Measurements from ENCODE around the gene SIMC1.
A peak's percentile ranks its signal among the peaks of the same experiment; 100 is the strongest.

Gene SIMC1

DNA sequence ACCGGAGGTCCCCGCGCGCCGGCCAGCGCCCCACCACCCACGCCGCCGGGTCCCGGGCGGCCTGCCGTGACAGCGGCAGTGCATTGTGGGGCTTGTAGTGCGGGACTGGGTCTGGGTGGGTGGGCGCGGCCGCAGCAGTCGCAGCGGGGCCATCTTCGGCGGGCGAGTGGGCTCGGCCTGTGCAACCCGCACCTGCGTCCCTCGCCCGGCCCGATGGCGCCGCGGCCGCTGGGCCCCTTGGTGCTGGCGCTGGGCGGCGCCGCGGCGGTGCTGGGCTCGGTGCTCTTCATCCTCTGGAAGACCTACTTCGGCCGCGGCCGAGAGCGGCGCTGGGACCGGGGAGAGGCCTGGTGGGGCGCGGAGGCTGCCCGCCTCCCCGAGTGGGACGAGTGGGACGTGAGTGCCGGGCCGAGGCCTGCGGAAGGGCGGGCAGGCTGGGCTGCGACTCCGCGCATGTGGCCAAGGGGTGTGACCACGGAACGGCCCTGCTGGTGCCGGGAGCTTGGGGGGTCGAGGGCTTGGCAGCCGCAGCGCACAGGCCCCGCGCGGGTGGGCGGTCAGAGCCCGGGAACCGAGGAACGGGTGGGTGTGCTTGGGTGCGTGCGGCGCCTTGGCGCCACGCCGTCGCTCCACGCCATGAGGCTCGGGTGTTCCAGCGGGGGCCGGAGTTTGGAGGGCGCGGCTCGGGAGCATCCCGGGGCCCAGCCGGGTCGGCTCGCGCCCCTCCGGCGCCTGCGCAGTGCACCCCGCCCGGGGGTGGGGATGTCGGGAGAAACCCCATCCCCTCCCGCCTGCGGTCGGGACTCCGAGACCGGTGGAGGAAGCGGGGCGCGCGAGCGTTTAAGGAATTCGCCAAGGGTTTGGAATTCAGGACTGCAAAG lies 127.4 kb downstream of the SIMC1 start, which contains the start of gene ARL10:
Gene ARL10 (plus strand): TSS at position 137 of the 881 bp plus-strand sequence. CDS start 77 bp downstream, at position 214.
- peak; percentile 54 for DNase-seq

DNA sequence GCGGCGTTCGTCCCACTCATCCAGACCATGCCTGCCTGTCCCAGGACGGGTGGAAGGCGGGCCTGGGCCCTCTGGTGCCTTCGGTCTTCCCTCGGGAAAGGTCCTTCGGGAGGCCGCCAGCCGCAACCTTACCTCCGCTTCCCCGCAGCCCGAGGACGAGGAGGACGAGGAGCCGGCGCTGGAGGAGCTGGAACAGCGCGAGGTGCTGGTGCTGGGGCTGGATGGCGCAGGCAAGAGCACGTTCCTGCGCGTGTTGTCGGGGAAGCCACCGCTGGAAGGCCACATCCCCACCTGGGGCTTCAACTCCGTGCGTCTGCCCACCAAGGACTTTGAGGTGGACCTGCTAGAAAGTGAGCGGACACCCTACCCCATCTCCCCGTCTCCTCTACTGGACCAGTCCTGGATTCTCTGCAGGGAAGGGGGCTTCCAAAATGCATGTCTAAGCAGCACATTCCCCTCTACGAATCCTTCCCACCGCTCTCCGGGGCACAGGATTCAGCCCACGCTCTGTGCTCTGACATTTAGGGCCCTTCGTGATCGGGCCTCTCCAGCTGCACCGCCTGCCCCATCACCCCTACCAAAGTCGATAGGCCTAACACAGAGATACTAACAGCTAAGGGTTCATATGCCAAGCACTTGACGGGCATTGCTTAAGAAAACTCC lies 128.1 kb downstream of the SIMC1 start:
- no peak for DNase-seq

GRCh38 chr5:176368726-176369125 lies 130.5 kb downstream of the SIMC1 start:
- no peak for DNase-seq

- no peak for DNase-seq
These were observed 131.9 kb downstream of the SIMC1 start for GRCh38 chr5:176369934-176370711.

DNA sequence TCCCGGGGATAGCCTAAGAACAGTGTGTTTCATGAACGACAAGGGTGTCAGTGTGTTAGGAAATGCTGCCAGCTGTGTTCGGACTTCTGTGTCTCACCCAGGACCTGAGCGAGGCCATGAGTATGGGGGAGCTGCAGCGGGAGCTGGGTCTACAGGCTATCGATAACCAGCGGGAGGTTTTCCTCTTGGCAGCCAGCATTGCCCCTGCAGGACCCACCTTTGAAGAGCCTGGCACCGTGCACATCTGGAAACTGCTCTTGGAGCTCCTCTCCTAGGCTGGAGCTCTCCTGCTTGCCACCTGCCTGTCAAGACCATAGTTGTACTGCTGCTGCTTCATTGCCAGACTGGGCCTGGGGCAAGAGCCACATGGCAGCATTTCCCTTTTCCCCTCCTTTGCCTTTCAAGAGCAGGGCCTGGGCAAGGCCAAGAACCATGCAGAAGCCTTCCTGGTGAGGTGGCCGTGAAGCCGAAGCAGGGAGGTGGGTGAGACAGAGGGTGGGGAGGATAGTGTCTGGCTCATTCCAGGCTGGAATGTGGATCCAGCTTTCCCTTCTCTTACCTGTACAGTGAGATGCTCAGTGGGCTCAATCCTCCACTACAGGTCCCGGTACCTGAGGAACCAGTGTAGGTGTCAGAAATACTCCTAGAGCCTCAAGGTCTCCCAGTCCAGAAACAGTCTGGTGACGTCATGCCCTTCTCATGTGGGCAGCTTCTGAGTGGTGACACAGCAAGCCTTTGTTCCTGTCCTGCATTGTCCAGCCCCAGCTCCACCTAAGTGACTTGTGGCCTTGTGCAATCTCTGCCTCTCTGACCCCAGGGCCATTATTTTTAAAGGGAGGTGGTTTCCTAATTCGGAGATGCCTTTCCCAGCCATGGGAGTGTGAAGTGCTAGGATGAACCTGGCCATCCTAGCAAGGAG lies 133.7 kb downstream of the SIMC1 start:
- DNase-seq: no peak

- no peak for DNase-seq
These were observed 135.0 kb downstream of the SIMC1 start for GRCh38 chr5:176373100-176373818.

DNA sequence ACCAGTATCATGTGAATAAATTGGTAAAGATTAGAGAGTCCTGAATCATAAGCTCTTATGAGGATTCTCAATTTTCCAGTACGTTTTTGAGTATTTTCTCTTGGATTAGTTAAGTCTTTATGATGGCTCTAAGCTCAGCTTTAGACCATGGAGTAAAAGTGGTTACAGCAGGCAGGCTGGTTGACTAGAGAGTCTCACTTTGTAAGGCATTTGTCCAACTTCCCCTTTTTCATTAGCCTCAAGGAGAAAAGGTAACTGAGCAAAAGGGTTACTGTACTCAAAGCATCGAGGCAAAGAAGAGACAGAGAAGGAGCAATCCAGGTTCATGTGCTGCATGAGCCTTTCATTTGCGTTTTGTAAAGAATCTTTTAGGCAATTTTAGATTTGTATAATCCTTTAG lies 141.7 kb downstream of the SIMC1 start:
- DNase-seq: no peak

DNA sequence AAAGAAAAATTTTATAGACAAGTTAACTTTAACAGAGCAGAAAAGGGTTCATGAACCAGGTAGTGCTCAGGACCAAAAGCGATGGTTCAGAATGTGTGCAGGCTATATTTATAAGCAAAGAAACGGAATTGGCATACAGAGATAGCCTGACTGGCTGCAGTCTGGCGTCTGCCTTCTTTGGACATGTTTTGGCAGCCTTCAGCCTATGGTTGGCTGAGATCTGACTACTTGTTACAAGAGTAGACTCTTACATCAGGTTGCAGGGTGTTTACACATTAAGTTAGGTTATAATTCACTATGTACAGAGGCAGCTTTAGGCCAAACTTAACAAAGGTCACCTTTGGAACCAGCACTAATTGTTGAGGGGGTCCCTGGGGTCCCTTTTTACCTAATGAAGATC lies 143.2 kb downstream of the SIMC1 start:
- no peak for DNase-seq

DNA sequence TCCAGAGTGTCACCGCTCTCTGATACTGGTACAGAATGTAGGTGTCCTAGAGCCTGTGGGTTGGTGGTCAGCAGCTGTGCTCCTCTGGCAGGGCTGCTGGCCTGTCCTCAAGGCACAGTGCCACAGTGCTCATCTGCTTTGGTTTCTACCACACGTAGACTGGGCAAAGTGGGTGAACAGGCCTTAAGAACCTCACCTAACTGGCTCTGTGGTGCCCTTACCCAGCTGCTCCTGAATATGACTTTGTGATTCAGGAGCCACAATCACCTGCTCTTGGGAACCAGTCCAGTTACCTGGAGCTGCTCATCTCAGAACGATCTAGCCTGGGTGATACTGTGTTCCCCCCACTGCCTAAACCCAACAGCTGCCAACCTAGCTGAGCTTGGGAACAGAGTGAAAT lies 143.8 kb downstream of the SIMC1 start:
- no peak for DNase-seq

- no peak for DNase-seq
These were observed 144.5 kb downstream of the SIMC1 start for GRCh38 chr5:176382721-176383120.

GRCh38 chr5:176383248-176383905 lies 145.2 kb downstream of the SIMC1 start:
- DNase-seq: no peak

DNA sequence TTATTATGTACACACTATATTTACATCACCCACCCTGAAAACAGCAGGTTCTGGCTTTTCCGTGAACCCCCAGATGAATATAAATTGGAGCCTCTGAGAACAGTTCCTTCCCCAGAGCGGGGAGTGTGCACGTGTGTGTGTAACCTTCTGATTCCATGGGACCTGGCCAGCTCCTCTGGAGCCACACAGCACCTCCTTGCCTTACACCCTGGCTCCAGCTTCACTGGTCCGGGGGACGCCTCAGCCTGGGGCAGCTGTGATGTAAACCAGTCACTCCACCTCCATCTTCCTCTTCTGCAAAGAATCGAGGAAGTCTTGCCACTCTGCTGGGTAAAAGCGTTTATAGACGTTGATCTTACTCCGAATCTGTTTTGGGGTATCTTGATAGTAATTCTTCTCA lies 145.7 kb downstream of the SIMC1 start:
- no peak for DNase-seq

DNA sequence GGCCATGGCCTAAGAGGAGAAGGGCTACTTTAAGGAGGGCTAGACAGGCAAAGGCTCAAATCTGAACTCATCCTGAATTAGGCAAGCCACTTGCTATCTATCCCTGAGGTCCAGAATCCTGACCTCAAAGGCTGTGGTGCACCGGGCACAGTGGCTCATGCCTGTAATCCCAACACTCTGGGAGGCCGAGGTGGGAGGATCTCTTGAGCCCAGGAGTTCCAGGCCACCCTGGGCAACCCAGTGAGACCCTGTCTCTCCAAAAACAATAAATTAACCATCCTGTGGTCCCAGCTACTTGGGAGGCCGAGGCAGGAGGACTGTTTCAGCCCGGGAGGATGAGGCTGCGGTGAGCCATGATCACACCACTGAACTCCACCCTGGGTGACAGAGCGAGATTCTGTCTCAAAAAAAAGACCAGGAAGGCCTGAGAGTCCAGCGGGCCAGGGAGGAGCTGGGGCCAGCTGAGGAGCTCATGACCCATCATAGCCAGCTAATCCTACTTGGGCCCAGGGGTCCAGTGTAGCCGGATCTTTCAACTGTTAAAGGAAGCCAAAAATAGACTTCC lies 146.2 kb downstream of the SIMC1 start:
- DNase-seq: no peak

- no peak for DNase-seq
These were observed 146.8 kb downstream of the SIMC1 start for GRCh38 chr5:176384991-176385390.

DNA sequence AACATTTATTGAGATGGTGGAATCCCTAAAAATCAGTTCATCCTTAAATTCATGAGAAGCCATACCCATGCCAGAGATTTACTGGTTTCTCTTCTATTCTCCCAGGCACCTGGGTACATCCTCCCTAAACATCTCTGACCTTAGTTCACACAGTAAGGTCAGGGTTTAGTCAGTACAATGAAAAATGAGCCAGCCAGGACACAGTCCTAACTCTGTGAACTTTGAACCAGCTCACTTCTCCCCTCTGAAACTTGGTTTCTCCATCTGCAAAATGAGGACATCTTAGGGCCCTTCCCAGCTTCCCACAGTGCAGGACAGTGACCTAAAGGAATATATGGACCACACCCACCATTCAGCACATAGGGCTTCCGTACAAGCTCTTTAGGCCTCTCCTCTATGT lies 148.3 kb downstream of the SIMC1 start:
- no peak for DNase-seq

DNA sequence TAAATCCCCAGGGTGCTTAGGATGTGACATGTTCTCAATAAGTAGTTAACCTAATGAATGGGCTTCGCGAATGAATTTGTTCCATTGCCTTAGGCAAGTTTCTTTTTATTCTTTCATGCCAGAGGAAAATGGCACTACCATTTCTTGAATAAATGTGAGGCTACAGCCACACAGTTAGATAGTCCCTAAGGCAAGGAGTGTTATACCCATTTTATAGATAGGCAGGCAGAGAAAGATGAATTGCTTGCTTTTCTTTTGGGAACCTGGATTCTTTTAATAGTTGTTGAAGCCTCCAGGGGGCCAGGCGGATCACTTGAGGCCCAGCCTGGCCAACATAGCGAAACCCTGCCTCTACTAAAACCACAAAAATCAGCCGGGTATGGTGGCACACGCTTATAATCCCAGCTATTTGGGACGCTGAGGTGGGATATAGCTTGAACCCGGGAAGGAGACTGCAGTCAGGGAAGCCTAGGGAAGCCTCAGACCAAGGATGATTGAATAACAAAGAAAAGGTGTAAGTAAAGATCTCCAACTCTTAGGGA lies 149.2 kb downstream of the SIMC1 start:
- DNase-seq: no peak

DNA sequence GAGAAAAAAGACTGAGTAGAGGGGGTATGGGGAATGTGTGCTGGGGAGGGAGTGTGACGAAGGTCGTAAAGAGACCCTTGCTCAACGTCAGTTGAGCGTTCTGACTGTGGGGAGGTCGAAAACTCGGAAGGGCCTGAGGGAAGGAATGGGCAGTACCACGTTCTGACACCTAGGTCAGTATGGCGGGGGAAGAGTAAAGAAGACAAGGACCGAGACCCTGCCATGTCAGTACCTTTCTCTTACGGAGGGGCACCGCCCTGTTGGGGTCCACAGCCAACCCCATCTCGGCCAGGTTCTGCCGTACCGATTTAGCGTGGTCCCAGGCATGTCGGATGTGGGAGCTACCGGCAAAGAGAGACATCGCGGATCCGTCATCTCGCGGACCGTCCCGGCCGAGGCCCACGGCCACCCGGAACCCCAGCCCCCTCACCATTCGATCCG lies 149.8 kb downstream of the SIMC1 start:
- peak; percentile 4 for DNase-seq

- peak; percentile 99 for DNase-seq
These were observed 150.4 kb downstream of the SIMC1 start, which contains the start of the genes HIGD2A and NOP16 for GRCh38 chr5:176388444-176389134. Gene HIGD2A (plus strand): TSS chr5:176388751. CDS start chr5:176388820, 69 bp downstream. Gene NOP16 (minus strand): TSS chr5:176388598. CDS start chr5:176388539, 59 bp downstream.

All from CD4-positive, alpha-beta T cell treated with Interleukin-12 subunit alpha and Interleukin-12 subunit beta, for 1 hour (primary cell).